Measurements from ENCODE around the gene POLR3K.

- TF ChIP-seq, protein P1, sequence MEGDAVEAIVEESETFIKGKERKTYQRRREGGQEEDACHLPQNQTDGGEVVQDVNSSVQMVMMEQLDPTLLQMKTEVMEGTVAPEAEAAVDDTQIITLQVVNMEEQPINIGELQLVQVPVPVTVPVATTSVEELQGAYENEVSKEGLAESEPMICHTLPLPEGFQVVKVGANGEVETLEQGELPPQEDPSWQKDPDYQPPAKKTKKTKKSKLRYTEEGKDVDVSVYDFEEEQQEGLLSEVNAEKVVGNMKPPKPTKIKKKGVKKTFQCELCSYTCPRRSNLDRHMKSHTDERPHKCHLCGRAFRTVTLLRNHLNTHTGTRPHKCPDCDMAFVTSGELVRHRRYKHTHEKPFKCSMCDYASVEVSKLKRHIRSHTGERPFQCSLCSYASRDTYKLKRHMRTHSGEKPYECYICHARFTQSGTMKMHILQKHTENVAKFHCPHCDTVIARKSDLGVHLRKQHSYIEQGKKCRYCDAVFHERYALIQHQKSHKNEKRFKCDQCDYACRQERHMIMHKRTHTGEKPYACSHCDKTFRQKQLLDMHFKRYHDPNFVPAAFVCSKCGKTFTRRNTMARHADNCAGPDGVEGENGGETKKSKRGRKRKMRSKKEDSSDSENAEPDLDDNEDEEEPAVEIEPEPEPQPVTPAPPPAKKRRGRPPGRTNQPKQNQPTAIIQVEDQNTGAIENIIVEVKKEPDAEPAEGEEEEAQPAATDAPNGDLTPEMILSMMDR (IDR thresholded peaks at IDR 0.05), result no peak
- no peak for TF ChIP-seq ZFX (IDR thresholded peaks at IDR 0.05; ENCODE audit: borderline replicate concordance)
These were observed 8.0 kb downstream of the POLR3K start for GRCh38 chr16:45454-45853.

All from 22Rv1 (cell line).